HS-27A (cell line): Measurements from ENCODE around the gene PFDN1.

Source experiments
- DNase-seq: peaks from one replicate; pipeline ENCODE4 v3.0.0-alpha.2; 2012; ENCODE audit warnings: low read depth, missing footprints

PFDN1 gene

DNA sequence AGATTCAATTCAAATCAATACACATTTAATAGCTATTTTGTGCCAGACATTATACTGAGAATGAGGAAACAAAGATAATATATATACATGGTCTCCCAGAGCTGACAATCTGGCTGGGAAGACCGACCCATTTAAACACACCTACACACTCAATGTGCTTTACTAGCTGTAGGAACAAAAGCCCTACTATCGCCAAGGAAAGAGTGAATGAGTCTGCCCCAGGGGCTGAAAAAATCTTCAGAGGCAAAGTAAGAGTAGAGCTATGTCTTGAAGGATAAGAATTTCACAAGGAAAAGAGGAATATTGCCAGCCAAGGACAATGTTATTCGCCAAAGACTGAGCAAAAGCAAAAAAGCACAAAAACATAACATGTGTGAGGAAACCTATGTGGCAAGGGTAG, 6.6 kb downstream of the PFDN1 start:
- DNase-seq = no peak

DNA sequence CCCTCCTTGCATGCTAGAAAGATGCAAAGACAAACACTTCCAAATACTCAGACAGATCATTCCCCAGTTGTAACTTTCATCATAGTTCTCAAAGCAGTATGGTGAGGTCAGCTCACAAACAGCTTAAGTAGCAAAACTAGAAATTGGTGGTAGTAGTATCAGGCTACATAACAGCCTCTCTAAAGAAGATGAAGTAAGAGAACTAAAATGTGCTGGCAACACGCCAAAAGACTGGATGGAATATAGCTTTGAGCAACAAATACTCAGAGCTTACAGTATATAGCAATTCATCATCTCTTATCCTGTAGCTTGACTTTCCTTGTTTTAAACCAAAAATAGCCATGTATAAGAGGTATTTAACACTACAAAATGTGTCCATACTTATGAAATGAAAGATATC, 7.5 kb downstream of the PFDN1 start:
- DNase-seq = peak; percentile 85

DNA sequence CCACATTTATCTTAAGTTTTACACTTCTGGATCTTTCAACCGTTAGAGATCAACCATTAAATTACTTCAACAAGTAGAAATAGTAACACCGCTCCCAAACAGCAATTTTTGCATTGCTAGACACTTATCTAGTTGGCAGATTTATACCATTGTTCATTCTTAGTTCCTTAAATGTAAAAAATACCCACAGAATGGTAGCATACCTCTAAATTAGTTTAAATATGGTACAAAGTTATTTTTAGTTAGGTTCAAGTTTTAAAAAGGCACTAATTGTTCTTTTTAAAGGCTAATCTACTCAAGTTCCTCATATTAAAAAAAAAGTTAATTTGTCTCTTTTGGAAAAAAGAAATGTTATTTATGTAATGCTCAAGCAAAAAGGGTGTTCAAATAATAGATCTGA, 8.1 kb downstream of the PFDN1 start:
- no peak for DNase-seq

DNA sequence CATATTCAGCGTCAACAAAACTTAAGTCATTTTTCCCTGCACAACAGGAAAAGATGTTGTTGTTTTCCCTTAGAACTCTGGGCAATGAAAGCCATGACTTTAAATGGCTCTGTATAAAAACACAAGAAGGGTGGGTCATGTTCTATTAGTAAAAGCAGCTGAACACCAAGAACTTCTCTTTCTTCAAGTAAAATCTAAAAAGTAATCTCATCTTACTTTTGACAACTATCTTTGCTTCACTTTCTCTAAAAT, 9.1 kb downstream of the PFDN1 start:
- DNase-seq = no peak

DNA sequence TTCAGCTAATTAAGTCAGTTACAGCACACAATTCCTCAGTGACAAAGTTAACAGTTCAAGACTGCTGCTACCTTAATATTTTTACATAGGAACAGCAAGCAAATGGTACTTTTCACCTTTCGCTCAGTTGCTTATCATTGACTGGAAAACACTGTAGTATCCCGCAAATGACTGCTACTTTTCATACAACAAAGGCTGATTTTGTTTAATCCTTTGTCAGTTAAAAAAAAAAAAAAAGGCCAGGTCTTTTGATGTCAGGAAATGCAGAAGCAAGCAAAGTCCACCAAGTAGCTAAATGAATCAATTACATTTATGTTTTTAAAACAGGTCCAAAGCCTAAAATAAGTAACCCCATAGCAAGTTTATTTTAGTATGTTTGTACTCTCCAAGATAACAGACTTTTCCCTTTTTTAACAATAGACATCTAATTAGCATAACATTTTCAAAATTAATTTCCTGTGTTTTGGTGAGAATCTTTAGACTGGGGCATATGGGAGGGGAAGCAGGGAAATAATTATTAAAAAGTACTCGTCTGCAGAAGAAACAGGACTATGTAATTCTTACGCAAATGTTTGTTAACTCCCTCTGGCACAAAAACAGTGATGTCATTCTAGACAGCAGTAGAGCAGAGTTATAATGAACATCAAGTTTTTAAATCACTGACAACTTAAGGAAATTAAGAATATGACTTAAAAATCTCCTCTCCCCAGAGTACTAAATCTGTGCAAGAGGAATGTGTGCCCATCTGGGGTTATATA, 9.6 kb downstream of the PFDN1 start:
- DNase-seq = no peak

DNA sequence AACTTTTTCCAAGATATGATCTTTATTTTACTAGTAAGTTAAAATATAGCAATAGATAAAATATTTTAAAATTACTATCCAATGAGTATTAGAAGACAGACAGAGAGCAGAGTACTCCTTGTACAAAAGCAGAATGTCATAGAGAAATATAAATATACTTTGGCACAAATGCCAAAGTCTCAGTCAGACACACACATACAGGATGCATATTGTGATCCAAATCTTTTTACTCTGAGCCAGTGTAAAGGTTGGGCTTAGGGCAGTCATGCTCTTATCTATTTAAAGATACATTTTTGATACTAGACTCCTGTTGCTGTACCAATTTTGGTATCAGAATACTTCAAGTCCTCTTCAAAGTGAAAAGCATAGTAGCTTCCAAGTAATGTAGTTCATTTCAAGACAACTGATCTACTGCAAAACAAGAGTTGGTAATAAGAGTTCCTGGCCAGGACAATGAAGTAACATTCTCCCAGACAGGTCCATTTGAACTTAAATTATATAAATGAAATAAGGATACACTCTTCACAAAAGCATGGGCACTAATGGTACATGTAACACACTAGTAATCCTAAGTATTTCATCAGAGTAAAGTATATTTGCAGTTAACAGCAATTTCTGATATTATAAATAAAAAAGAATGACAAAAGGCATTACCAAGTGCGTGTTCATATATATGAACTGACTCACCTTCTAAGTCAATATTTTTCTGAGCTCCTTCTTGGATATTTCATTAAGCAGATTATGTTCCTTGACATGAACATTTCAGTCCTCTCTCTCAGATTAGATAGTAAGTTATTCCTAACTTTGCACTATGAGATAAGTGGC, 10.5 kb downstream of the PFDN1 start:
- DNase-seq = no peak

DNA sequence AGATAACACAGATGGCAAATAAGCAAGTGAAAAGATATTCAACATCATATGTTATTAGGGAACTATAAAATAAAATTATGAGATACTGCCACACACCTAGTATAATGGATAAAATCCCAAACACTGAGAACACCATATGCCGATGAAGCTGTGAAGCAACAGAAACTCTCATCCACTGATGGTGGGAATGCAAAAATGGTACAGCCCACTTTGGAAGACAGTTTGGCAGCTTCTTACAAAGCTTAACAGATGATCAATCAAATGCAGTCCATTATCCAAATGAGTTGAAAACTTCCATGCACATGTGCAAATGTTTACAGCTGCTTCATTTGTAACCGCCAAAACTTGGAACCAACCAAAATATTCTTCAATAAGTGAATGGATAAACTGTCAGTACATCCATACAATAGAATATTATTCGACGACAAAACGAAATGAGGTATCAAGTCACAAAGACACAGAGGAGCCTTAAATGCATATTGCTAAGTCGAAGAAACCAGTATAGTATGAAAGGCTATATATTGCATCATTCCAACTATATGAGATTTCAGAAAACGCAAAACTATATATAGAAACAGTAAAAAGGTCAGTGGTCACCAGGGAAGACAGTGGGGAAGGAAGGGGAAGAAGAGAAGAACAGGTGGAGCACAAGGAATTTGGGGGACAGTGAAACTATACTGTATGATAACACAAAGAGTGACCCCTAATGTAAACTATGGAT, 14.9 kb downstream of the PFDN1 start:
- no peak for DNase-seq

DNA sequence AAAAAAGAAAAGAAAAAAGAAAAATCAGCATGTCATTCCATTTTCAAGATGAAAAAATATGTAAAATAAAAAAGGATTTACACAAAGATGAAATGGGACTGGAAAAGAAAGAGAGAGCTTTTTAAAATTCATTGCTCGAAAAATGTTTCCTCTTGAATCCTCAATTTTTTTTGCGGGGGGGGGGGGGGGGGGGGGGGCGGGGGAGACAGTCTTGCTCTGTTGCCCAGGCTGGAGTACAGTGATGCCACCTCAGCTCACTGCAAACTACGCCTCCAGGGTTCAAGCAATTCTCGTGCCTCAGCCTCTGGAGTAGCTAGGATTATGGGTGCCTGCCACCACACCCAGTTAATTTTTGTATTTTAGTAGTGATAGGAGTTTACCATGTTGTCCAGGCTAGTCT, 16.5 kb downstream of the PFDN1 start:
- no peak for DNase-seq

DNA sequence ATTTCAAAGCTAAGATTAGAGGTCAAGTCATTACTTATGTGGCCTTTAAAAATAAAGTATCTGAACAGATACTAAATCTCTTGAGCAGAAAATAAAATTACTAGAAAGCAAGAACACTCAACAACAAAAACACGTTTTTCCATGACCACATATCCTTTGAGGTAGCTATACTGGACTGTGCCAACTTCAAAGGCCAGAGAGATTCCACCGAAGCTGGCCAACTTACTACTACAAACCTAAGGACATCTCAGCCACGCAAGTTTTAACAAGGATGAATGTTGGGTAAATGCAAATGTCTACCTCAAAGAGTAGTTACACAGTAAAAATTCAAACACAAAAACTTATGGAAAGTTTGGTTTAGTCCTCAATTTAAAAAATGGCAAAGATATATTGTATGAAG, 18.9 kb downstream of the PFDN1 start:
- no peak for DNase-seq

DNA sequence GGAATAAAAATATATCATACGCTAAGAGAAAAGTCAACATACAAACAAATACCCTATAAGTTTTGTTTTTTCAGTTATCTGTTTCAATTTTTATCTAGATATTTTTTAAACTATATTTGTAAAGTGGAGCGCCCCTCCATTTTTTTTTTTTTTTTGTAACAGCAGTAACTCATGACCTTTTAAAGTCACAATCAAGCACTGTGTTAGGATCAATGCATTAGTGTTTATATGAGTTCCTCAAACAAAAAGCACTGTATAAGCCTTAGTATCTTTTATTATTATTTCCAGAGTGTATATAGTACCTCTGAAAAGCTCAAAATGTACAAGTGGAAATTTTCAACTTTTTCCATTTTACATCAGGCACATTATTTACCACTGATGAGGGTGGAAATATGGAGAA, 20.6 kb downstream of the PFDN1 start:
- no peak for DNase-seq

DNA sequence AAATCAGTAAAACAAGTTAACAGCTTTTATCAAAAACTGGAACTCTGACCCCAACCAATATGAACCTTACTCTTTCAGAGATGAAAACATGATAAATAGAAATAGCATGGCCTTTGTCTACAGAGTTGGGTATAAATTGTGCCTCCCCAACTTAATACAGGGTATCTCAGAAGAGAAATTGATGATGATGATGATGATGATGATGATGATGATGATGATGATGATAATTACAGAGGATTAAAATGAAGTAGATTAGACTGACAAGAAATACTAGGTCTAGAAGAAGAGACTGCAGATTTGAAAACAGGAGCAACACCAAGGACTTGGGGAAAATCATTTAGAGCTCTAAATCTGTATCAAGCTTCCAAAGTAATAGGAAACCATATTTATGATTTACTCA, 27.1 kb downstream of the PFDN1 start:
- no peak for DNase-seq

DNA sequence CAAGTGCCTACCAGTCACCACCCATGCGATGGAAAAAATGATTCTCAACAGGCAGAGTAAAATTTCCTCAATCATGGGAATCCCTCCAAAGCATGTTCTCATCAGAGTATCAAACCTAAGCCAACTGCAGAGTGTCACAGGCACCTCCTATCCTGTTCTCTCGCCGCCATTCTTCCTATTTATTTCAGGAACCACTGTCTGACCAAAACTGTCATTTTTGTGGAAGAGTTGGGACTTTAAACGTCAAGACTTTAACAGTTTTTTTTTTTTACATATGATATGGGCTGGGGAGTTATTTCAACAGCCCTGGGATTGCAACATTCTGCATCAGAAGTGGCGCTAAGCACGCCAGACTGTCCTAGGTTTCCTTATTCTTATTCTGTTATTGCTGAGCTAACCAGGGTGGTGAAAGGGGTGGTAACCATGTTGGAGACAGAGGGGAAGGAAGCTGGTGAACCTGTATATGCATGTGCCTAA, 29.5 kb downstream of the PFDN1 start:
- DNase-seq = no peak

DNA sequence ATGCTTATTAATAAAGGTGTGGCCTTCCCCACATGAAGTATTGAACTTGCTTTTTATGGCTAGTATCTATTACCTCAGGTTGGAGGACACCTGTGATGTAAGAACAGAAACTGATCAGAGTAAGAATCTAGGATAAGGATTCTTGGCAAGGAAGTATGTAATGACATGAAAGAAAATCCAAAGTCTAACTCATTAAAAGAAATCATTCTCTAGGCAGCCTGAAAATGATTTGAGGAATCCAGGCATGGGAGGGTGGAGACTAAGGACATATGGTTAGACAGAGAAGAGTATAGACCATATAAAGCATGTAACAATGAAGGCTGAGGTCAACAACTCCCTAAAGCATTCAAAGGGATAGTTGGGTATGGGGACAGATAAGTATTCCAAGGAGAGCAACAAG, 32.9 kb downstream of the PFDN1 start:
- no peak for DNase-seq

DNA sequence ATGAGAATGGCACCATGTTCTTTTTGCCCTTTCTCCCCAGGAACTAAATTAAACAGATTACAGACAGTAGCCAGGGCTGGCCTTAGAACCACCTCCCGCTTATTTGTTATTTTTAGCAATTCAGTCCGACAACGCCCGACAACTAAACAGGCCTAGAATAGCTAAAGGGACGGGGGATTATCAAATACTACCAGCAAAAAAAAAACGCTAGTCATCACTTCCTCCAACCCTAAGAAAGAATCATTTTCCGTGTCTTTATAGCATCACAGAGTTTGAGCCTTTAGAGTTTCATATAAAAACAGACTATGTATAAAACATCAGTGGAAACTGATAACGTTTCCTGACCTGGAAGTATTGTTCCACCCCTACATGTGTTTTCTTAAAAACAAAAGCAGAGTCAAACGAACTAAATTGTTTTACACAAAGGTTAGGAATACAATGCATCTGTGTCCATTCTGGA, 35.3 kb downstream of the PFDN1 start:
- no peak for DNase-seq

DNA sequence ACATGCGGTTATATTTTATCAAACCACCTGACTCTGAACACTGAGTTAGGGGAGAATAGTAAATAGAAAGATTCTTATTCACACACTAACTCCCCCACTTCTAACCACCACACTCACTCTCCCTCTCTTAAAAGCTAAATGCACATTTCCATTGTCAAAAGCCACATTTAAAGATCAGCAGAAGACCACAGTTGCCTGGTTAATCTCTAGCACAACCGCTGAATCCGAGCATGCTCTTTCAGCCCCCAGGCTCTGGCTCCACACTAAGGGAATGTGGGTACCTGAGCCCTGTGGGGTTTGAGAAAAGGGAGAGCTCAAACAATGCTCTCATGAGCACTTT, 35.7 kb downstream of the PFDN1 start:
- DNase-seq = no peak

DNA sequence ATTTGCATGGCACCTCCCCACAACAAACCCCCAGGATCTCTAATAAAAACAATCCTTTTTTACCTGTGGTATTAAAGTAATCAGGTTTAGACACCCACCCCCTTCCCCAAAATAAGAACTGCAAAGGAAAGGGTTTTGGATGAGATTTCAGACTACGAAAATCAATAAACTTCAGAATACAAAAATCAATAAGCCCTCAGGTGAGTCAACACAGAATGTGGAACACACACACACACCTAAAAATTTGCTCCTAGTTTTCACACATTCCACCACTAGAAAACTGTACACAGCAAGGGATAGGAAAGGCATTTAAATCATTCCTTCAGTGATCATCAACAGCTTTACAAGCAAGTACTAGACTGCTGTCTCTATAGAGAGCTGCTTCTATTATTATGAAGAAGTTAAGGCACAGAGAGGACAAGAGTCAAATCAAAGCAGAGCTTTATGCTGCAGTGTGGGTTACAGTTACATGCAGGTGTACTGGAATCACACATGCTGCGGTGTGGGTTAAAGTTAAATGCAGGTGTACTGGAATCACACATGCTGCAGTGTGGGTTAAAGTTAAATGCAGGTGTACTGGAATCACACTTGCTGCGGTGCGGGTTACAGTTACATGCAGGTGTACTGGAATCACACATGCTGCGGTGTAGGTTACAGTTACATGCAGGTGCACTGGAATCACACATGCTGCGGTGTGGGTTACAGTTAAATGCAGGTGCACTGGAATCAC, 36.3 kb downstream of the PFDN1 start:
- DNase-seq = no peak

DNA sequence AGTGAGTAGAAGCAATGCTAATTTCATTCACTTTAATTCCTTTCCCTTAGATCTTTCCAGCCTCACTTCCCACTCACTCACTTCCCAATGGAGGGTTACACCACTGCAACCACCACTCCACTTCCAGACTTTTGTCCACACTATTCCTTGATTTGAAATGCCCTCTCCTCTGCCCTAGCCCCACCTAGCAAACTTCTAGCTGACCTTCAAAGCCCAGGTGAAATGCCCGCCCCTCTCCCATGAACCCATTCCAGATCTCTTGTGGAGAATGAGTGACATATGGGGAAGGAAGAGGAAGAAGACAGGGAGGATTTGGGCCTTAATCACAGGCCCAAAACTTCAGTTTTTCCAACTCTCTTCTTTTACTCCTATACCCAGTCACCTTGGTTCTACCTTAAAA, 37.1 kb downstream of the PFDN1 start:
- DNase-seq = no peak

DNA sequence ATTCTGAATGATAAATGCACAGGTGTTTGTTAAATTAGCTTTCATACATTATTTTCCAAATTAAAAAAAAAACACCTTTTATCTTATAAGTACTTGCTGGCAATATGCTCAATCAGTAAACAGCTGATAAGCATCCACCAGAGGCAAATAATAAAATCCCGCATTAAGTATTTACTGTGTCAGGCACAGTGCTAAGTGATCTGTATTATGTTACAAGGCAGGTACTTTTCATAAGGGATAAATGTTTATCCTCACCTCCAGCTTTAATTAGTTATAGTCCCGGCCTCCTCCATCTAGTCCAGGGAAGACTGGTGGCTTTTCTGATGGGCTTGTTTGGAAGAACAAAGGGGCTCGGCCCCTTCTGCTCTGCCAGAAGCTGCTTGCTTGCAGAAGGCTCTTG, 40.1 kb downstream of the PFDN1 start:
- DNase-seq = no peak

DNA sequence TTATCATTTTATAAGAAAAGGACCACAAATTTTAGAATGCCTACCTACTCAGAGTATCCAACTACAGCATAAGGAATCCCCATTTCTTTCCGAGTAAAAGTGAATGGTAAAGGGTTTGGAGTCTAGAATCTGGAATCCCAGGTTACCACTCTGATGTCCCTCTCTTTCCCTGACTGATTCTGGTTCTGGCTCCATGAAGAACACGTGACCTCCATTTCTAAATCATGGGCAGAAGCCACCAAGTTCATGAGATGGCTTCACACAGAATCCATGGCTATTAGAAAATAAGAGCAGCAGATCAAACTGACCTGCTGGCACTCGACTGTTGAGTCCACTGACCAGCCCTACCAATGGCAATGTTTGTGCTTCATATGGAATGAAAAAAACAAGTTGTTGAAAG, 40.7 kb downstream of the PFDN1 start:
- no peak for DNase-seq

DNA sequence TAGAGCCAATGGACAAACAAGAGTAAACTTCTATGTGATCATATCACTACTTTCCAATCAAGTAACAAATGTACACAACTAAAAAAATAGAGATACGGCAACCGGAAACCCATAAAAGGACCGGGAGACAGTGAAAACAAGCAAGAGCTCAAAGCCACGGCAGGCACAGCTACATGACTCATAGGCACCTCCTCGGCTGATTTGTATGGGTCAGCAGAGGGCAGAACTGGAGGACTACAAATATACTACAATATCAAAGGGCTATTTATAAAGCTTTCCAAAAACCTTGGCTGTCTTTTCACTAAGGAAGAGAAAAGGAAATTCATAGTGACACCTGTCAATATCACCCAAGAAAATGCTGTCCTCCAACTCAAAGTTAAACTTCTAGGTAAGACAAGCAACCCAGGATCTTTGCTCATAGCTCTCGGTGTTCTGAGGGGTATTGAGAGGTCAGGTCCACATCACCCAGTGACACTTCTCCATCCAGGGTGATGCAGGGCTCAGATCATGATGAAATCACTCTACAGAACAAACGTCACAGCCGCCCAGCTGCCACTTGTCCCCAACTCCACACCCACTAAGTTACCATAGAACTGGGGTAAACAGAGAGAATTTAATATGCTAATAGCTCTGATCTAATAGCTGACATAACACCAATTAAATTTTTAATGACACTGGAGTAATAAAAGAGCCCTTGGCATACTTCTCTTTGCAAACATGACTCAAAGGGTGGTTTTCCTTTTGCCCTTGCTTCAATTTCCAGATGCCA, 41.3 kb downstream of the PFDN1 start:
- no peak for DNase-seq

DNA sequence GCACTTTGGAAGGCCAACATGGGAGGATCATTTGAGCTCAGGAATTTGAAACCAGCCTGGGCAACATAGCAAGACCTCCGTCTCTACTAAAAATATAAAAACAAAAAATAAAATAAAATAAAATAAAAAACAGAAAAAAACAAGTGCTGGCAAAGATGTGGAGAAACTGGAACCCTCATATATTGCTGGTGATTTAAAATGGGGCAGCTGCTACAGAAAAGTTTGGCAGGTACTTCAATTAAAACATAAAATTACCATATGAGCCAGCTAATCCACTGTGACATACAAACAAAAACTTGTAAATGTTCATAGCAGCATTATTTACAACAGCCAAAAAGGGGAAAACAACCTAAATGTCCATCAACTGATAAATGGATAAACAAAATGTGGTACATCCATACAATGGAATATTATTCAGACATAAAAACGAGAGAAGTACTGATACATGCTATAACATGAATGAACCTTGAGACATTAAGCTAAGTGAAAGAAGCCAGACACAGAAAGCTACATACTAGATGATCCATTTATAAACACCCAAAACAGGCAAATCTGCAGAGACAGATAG, 42.7 kb downstream of the PFDN1 start:
- no peak for DNase-seq
